Mesothelial cell of epicardium (in vitro differentiated cells): ENCODE results near the gene FKBP5. TPM values are rescaled to one million over a fixed set of nuclear protein-coding genes. Genes with fewer than 3 reads are reported as not detected.
"Not testable (repeated sequence)": the region's sequence is repeated elsewhere in the genome, so short reads cannot be mapped to it uniquely, and the experiment has no call there.

Experiments
- DNase-seq, 2 experiments: peaks; one replicate each; pipeline ENCODE4 v3.0.0; 2021; ENCODE audit warnings: low spot score in 2 of 2; ENCODE audit not compliant: unreplicated experiment in 2 of 2
- H3K27ac Mint-ChIP-seq: 2 replicates; pipeline ENCODE4 v1.8.0; 2021; ENCODE audit warnings: mixed read lengths
- H3K27me3 Mint-ChIP-seq: 2 replicates; pipeline ENCODE4 v1.8.0; 2021; ENCODE audit warnings: low read depth, mixed read lengths
- H3K36me3 Mint-ChIP-seq: 2 replicates; pipeline ENCODE4 v1.8.0; 2021; ENCODE audit warnings: mixed read lengths
- H3K4me1 Mint-ChIP-seq: 2 replicates; pipeline ENCODE4 v1.8.0; 2021; ENCODE audit warnings: mixed read lengths
- H3K4me3 Mint-ChIP-seq: 2 replicates; pipeline ENCODE4 v1.8.0; 2021; ENCODE audit warnings: mild to moderate bottlenecking, moderate library complexity, mixed read lengths
- H3K9me3 Mint-ChIP-seq: 2 replicates; pipeline ENCODE4 v1.8.0; 2021; ENCODE audit warnings: mixed read lengths
- CTCF ChIP-seq: fragments of 200-600 bp; sonication (generic); IDR thresholded peaks from one replicate; pipeline ENCODE4 v1.5.0; 2021; ENCODE audit warnings: antibody characterized with exemption; ENCODE audit not compliant: unreplicated experiment
- total RNA-seq: library from RNA; stranded (reverse); gene quantifications from 3 replicates; pipeline ENCODE4 v1.2.1, GENCODE V29; 2021

FKBP5 gene
- 7.3 to 7.6 TPM (median 7.3 TPM) in 3 replicates for total RNA-seq

GRCh38 chr6:35688605-35689322 is at the start of gene FKBP5:
TSS of gene FKBP5 (minus strand) at chr6:35688915. CDS start at chr6:35642824, 46,091 bp downstream.
- H3K9me3 Mint-ChIP-seq, result no peaks in the 10 kb centered on the region
- peaks cover 17% of the 10 kb centered on the region for H3K27me3 Mint-ChIP-seq
- no peak for TF ChIP-seq CTCF
- peak within 1 kb of the TSS; percentile 50 for H3K27ac Mint-ChIP-seq
- peaks cover 9% of the 10 kb centered on the region for H3K4me1 Mint-ChIP-seq
- H3K36me3 Mint-ChIP-seq, result no peaks in the 10 kb centered on the region
- DNase-seq, result peak; percentile 78 to 86
- H3K4me3 Mint-ChIP-seq, result peak within 1 kb of the TSS; percentile 77

- no peaks in the 10 kb centered on the region for H3K9me3 Mint-ChIP-seq
- H3K4me1 Mint-ChIP-seq, result peaks cover 39% of the 10 kb centered on the region
- no peak overlapping the region for H3K4me3 Mint-ChIP-seq
- H3K27me3 Mint-ChIP-seq, result no peaks in the 10 kb centered on the region
- DNase-seq, result no peak
- TF ChIP-seq CTCF, result peak; percentile 68
- H3K27ac Mint-ChIP-seq, result no peak overlapping the region
- H3K36me3 Mint-ChIP-seq, result no peaks in the 10 kb centered on the region
Observed at GRCh38 chr6:35737413-35738211, 48.9 kb upstream of the FKBP5 start.

GRCh38 chr6:35736982-35737412 is 48.3 kb upstream of the FKBP5 start, which contains the start of gene ARMC12:
TSS of gene ARMC12 (plus strand) at chr6:35737032. CDS start at chr6:35737109, 77 bp downstream.
- H3K36me3 Mint-ChIP-seq, result no peaks in the 10 kb centered on the region
- TF ChIP-seq CTCF, result no peak
- H3K27ac Mint-ChIP-seq, result no peak within 1 kb of the TSS
- H3K9me3 Mint-ChIP-seq, result no peaks in the 10 kb centered on the region
- no peak for DNase-seq
- H3K4me3 Mint-ChIP-seq, result no peak within 1 kb of the TSS
- no peaks in the 10 kb centered on the region for H3K27me3 Mint-ChIP-seq
- H3K4me1 Mint-ChIP-seq, result peaks cover 43% of the 10 kb centered on the region

- peak; percentile 57 to 88 for DNase-seq
- TF ChIP-seq CTCF, result peak; percentile 76
- Mint-ChIP-seq H3K27me3 (no peaks in the 10 kb centered on the region), H3K9me3 (no peaks in the 10 kb centered on the region), H3K36me3 (no peaks in the 10 kb centered on the region), H3K4me3 (no peak overlapping the region), H3K4me1 (peaks cover 43% of the 10 kb centered on the region), H3K27ac (no peak overlapping the region)
Observed at GRCh38 chr6:35736253-35736894, 47.7 kb upstream of the FKBP5 start.

GRCh38 chr6:35735452-35735851 is 46.7 kb upstream of the FKBP5 start:
- H3K4me3 Mint-ChIP-seq, result no peak overlapping the region
- TF ChIP-seq CTCF, result no peak
- peaks cover 39% of the 10 kb centered on the region for H3K4me1 Mint-ChIP-seq

DNA sequence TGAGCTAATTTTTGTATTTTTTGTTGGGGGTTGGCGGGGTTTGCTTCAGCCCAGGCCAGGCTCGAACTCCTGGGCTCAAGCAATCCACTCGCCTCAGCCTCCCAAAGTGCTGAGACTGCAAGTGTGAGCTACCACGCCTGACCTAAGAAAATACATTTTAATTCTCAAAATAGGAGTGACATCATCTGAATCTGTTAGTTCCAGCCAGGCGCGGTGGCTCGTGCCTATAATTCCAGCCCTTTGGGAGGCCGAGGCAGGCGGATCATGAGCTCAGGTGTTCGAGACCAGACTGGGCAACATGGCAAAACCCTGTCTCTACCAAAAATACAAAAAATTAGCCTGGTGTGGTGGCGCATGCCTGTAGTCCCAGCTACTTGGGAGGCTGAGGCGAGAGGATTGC is 45.6 kb upstream of the FKBP5 start:
- not testable (repeated sequence) for DNase-seq, H3K27me3 Mint-ChIP-seq, H3K36me3 Mint-ChIP-seq, H3K27ac Mint-ChIP-seq, H3K4me3 Mint-ChIP-seq, H3K9me3 Mint-ChIP-seq
- peaks cover 35% of the 10 kb centered on the region for H3K4me1 Mint-ChIP-seq

More at GRCh38 chr6:35735452-35735851, 46.7 kb upstream of the FKBP5 start:
- Mint-ChIP-seq H3K27me3 (no peaks in the 10 kb centered on the region), H3K27ac (no peak overlapping the region), H3K36me3 (no peaks in the 10 kb centered on the region), H3K9me3 (no peaks in the 10 kb centered on the region)
- no peak for DNase-seq
